GM23338 (cell line): Measurements from ENCODE around the gene THADA. TPM values are rescaled to one million over a fixed set of nuclear protein-coding genes. Genes with fewer than 3 reads are reported as not detected.

Experiments
- ATAC-seq: fragments of 200-7000 bp; cut with Tn5 transposase; 3 replicates; pipeline ENCODE4 v1.9.1; 2020
- DNase-seq: peaks from one replicate; pipeline ENCODE4 v3.0.0-alpha.2; 2015; ENCODE audit warnings: low spot score
- H2AFZ ChIP-seq: fragments of 200-600 bp; sonication (generic); 2 replicates; pipeline ENCODE4 v1.8.0; 2016; ENCODE audit warnings: antibody characterized with exemption, mild to moderate bottlenecking, moderate library complexity
- H3F3A ChIP-seq: fragments of 200-600 bp; sonication (generic); replicated peaks from 2 replicates; pipeline ENCODE4 v1.8.0; 2017; ENCODE audit warnings: antibody characterized with exemption, mixed run types, low read depth
- H3K27ac ChIP-seq: fragments of 200-600 bp; sonication (generic); 2 replicates; pipeline ENCODE4 v1.6.1; 2016; ENCODE audit warnings: low read depth
- H3K27me3 ChIP-seq: fragments of 200-600 bp; sonication (generic); 2 replicates; pipeline ENCODE4 v1.8.0; 2016; ENCODE audit warnings: mild to moderate bottlenecking, mixed run types, moderate library complexity; ENCODE audit not compliant: insufficient read depth
- H3K36me3 ChIP-seq: fragments of 200-600 bp; sonication (generic); 2 replicates; pipeline ENCODE4 v1.8.0; 2016; ENCODE audit warnings: mild to moderate bottlenecking; ENCODE audit not compliant: insufficient read depth
- H3K4me1 ChIP-seq: fragments of 200-600 bp; sonication (generic); 2 replicates; pipeline ENCODE4 v1.8.0; 2016; ENCODE audit warnings: mild to moderate bottlenecking, moderate library complexity; ENCODE audit not compliant: insufficient read depth
- H3K4me2 ChIP-seq: fragments of 200-600 bp; sonication (generic); 2 replicates; pipeline ENCODE4 v1.7.1; 2017; ENCODE audit warnings: mixed run types
- H3K4me3 ChIP-seq: fragments of 200-600 bp; sonication (generic); 2 replicates; pipeline ENCODE4 v1.6.1; 2016; ENCODE audit warnings: mixed run types
- H3K79me2 ChIP-seq: fragments of 200-600 bp; sonication (generic); replicated peaks from 2 replicates; pipeline ENCODE4 v1.8.0; 2017; ENCODE audit warnings: mild to moderate bottlenecking; ENCODE audit not compliant: insufficient read depth
- H3K9me2 ChIP-seq: fragments of 200-600 bp; sonication (generic); 2 replicates; pipeline ENCODE4 v1.8.0; 2017; ENCODE audit not compliant: insufficient read depth
- H4K20me1 ChIP-seq: fragments of 200-600 bp; sonication (generic); replicated peaks from 2 replicates; pipeline ENCODE4 v1.8.0; 2017; ENCODE audit warnings: mild to moderate bottlenecking; ENCODE audit not compliant: insufficient read depth
- H3K27ac Mint-ChIP-seq: 2 replicates; pipeline ENCODE4 v1.8.0; 2020; ENCODE audit warnings: inconsistent platforms, mild to moderate bottlenecking, moderate library complexity, mixed read lengths
- H3K27me3 Mint-ChIP-seq: 3 replicates; pipeline ENCODE4 v1.8.0; 2022; ENCODE audit warnings: low read depth, mild to moderate bottlenecking, moderate library complexity, mixed read lengths, inconsistent platforms; ENCODE audit not compliant: insufficient read depth, poor library complexity
- H3K36me3 Mint-ChIP-seq: 3 replicates; pipeline ENCODE4 v1.8.0; 2021; ENCODE audit warnings: low read depth, mild to moderate bottlenecking, inconsistent platforms, moderate library complexity, mixed read lengths
- H3K4me1 Mint-ChIP-seq: 3 replicates; pipeline ENCODE4 v1.8.0; 2020; ENCODE audit warnings: mild to moderate bottlenecking, inconsistent platforms, mixed read lengths
- H3K4me3 Mint-ChIP-seq: 3 replicates; pipeline ENCODE4 v1.8.0; 2021; ENCODE audit warnings: moderate library complexity, mild to moderate bottlenecking, inconsistent platforms, mixed read lengths
- H3K9me3 Mint-ChIP-seq: 3 replicates; pipeline ENCODE4 v1.8.0; 2020; ENCODE audit warnings: moderate library complexity, mild to moderate bottlenecking, inconsistent platforms, mixed read lengths
- CREB1 ChIP-seq: fragments of 250-450 bp; sonication (Bioruptor Pico); IDR thresholded peaks from 2 replicates; pipeline ENCODE4 v1.5.0; 2020; ENCODE audit warnings: low read depth, mild to moderate bottlenecking, moderate library complexity
- CTCF ChIP-seq, 2 experiments: fragments of 200-600 bp in 1 of 2; sonication (generic) in 1 of 2; conservative IDR thresholded peaks; 2 replicates each; pipeline versions ENCODE4 v1.5.1 to v1.6.1; 2016 to 2017; ENCODE audit warnings: antibody characterized with exemption in 2 of 2, low read depth in 2 of 2, mild to moderate bottlenecking in 2 of 2, moderate library complexity in 1 of 2
- EZH2 ChIP-seq: fragments of 200-600 bp; sonication (generic); IDR thresholded peaks from one replicate; pipeline ENCODE4 v1.8.0; 2017; ENCODE audit warnings: antibody characterized with exemption, mild to moderate bottlenecking, low read depth; ENCODE audit not compliant: unreplicated experiment
- JUNB ChIP-seq: IDR thresholded peaks from one replicate; pipeline ENCODE4 v1.6.1; 2016; ENCODE audit warnings: antibody characterized with exemption; ENCODE audit not compliant: unreplicated experiment
- NANOG ChIP-seq: IDR thresholded peaks from 2 replicates; pipeline ENCODE4 v1.6.1; 2016; ENCODE audit warnings: antibody characterized with exemption, borderline replicate concordance
- POLR2AphosphoS5 ChIP-seq: IDR thresholded peaks from 2 replicates; pipeline ENCODE4 v1.6.1; 2016; ENCODE audit warnings: antibody characterized with exemption, low read depth
- STAT1 ChIP-seq: IDR thresholded peaks from one replicate; pipeline ENCODE4 v1.6.1; 2016; ENCODE audit warnings: antibody characterized with exemption; ENCODE audit not compliant: unreplicated experiment
- ZNF114 ChIP-seq: fragments of 250-450 bp; sonication (Bioruptor Pico); IDR thresholded peaks from 2 replicates; pipeline ENCODE4 v1.5.0; 2020; ENCODE audit warnings: mild to moderate bottlenecking, moderate library complexity
- ZNF331 ChIP-seq: fragments of 250-450 bp; sonication (Bioruptor Pico); IDR thresholded peaks from 2 replicates; pipeline ENCODE4 v1.5.0; 2020; ENCODE audit warnings: low read depth, mild to moderate bottlenecking, moderate library complexity
- polyA plus RNA-seq: library from polyadenylated mRNA; unstranded; fragments of >200 nt; fragmentation: Nextera tagmentation; extraction: Ambion mirVana; gene quantifications from 2 replicates; pipeline ENCODE4 v1.2.1, GENCODE V29; 2016
- total RNA-seq: library from RNA; depleted of rRNA; stranded (reverse); fragments of >200 nt; shearing (Covaris generic); gene quantifications from 2 replicates; pipeline ENCODE4 v1.2.3, GENCODE V29; 2014
- TF ChIP-seq, protein P1 (sequence below): IDR thresholded peaks from 2 replicates; pipeline ENCODE4 v1.6.1; 2016; ENCODE audit warnings: antibody characterized with exemption

Gene THADA
- total and polyA plus RNA-seq, 2 experiments from 2014 or later = 17.0 to 30.7 TPM

DNA sequence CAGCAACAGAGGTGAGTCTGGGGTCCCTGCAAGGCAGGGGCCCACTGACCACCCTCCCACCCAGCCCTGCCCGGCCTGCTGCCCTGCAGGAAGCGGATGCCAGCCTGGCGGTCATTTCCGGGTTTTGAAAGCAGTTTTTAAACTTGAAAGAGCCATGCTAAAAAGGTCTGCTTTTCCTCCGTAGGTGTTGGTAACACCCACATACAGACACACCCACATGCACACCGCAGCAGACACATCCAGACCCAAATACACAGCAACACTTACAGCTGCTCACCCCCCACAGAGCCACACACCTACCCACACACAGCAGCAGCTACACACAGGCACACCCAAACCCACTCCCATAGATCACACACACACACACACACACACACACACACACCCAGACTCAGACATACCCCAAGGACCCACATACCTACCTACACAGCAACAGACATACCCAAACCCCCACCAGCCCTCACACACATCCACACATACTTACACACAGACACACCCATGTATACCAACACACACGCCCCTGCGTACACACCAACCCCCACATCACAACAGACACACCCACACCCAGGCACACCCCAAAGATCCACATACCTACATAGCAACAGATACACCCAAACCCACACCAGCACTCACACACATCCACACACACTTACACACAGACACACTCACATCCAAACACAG, 377.0 kb downstream of the THADA start:
- Histone ChIP-seq H3K27ac (peak overlapping the region; percentile 96), H3K4me2 (peak overlapping the region; percentile 79), H4K20me1 (peaks cover 6% of the 10 kb centered on the region), H3K27me3 (no peaks in the 10 kb centered on the region), H3K79me2 (peaks cover 19% of the 10 kb centered on the region), H2AFZ (no peak overlapping the region), H3F3A (peaks cover 50% of the 10 kb centered on the region), H3K36me3 (peaks cover 13% of the 10 kb centered on the region; the same call in 1 of the 2 replicates), H3K4me1 (peaks cover 73% of the 10 kb centered on the region), H3K4me3 (peak overlapping the region; percentile 97), H3K9me2 (no peaks in the 10 kb centered on the region)
- Mint-ChIP-seq H3K27ac (peak overlapping the region; percentile 91), H3K27me3 (peaks cover 16% of the 10 kb centered on the region), H3K9me3 (no peaks in the 10 kb centered on the region; the same call in 2 of the 3 replicates), H3K4me3 (peak overlapping the region; percentile 77), H3K36me3 (peaks cover 21% of the 10 kb centered on the region), H3K4me1 (peaks cover 68% of the 10 kb centered on the region)
- DNase-seq (peak; percentile 74), ATAC-seq (no peak)
- TF ChIP-seq CTCF (conservative IDR thresholded peaks at IDR 0.05; ENCODE audit: low read depth in 2 of 2) (no peak), NANOG (peak; percentile 55; the same call in 1 of the 2 replicates), POLR2AphosphoS5 (0 out of 2 replicates have a peak, but pooled peaks have one; percentile 28), ZNF114 (CRISPR knock-in tag) (no peak)
- TF ChIP-seq, protein P1, sequence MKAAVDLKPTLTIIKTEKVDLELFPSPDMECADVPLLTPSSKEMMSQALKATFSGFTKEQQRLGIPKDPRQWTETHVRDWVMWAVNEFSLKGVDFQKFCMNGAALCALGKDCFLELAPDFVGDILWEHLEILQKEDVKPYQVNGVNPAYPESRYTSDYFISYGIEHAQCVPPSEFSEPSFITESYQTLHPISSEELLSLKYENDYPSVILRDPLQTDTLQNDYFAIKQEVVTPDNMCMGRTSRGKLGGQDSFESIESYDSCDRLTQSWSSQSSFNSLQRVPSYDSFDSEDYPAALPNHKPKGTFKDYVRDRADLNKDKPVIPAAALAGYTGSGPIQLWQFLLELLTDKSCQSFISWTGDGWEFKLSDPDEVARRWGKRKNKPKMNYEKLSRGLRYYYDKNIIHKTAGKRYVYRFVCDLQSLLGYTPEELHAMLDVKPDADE = peak; percentile 73

DNA sequence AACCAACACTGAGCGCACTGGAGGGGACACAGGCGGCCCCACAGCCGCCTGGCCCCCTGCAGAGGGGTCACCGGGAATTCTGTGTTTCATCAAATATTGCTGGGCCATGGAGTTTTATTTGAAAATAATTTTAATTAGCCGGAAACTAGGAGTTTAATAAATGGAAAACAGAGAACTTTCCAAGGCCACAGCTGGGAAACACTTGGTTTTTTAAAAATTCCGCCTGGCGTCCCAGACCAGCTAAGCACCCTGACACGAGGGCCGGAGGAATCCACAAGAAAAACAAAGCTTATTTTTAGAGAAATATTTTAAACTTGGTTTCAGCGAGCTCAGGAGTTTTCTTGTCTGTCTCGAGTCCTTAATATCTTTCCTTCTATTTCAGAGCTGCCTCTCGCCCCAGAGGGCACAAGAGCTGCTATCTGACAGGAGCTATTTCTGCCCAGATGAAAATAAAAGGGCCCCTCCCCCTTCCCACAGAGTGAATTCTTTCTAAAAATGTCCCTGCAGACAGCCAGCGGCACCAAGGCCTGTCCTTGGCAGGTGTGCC, 377.6 kb downstream of the THADA start:
- H3K27ac Mint-ChIP-seq = peak overlapping the region; percentile 89
- H3K27me3 Mint-ChIP-seq = peaks cover 16% of the 10 kb centered on the region
- Histone ChIP-seq H3K27ac (peak overlapping the region; percentile 96), H3K4me2 (peak overlapping the region; percentile 79), H3K27me3 (no peaks in the 10 kb centered on the region), H3K79me2 (peaks cover 13% of the 10 kb centered on the region), H3K4me3 (peak overlapping the region; percentile 97), H3K9me2 (no peaks in the 10 kb centered on the region), H3F3A (peaks cover 48% of the 10 kb centered on the region), H2AFZ (no peak overlapping the region), H3K4me1 (peaks cover 73% of the 10 kb centered on the region), H3K36me3 (peaks cover 6% of the 10 kb centered on the region; the same call in 1 of the 2 replicates), H4K20me1 (no peaks in the 10 kb centered on the region; the same call in 1 of the 2 replicates)
- H3K9me3 Mint-ChIP-seq = no peaks in the 10 kb centered on the region; the same call in 2 of the 3 replicates
- H3K4me1 Mint-ChIP-seq = peaks cover 63% of the 10 kb centered on the region
- no peak for TF ChIP-seq POLR2AphosphoS5
- TF ChIP-seq STAT1 = no peak
- TF ChIP-seq EZH2 = no peak
- no peak; the same call in 1 of the 2 replicates for TF ChIP-seq CREB1
- TF ChIP-seq, protein P1 = no peak
- no peak for TF ChIP-seq JUNB
- no peak for TF ChIP-seq ZNF331 (CRISPR knock-in tag)
- DNase-seq (no peak), ATAC-seq (peak; percentile 0; the same call in 1 of the 3 replicates)
- H3K4me3 Mint-ChIP-seq = peak overlapping the region; percentile 77
- H3K36me3 Mint-ChIP-seq = peaks cover 15% of the 10 kb centered on the region
